A673 (cell line): Measurements from ENCODE around the gene HOXA6. TPM values are rescaled to one million over a fixed set of nuclear protein-coding genes. Genes with fewer than 3 reads are reported as not detected.

Experiments used
- BruUV-seq: library from RNA; stranded (reverse); fragments of 400-500 nt; replicated peaks from 2 replicates; lab custom pipeline; 2021; lab: Mats Ljungman, UMichigan
- CTCF ChIA-PET: fragments of 300-600 bp; sonication (Branson Sonifier 250); formaldehyde crosslinking; loops from one replicate; lab custom pipeline; 2022; ENCODE audit warnings: antibody characterized with exemption; lab: Charles Lee
- POLR2A ChIA-PET: fragments of 300-600 bp; sonication (Branson Sonifier 250); formaldehyde crosslinking; loops from one replicate; lab custom pipeline; 2022; ENCODE audit warnings: antibody characterized with exemption; ENCODE audit not compliant: low non-redundant PET; lab: Charles Lee
- DNase-seq: peaks from one replicate; pipeline ENCODE4 v3.0.0-alpha.2; 2015; ENCODE audit warnings: low spot score
- H3K27ac ChIP-seq: fragments of 200-600 bp; sonication (generic); 2 replicates; pipeline ENCODE4 v1.5.1; 2016; ENCODE audit warnings: mixed run types, low read depth, mild to moderate bottlenecking, mixed read lengths, antibody characterized with exemption, low read length; ENCODE audit not compliant: poor library complexity, severe bottlenecking
- H3K27me3 ChIP-seq: fragments of 200-600 bp; sonication (generic); replicated peaks from 2 replicates; pipeline ENCODE4 v1.6.1; 2017; ENCODE audit warnings: mixed run types, low read depth, mild to moderate bottlenecking, mixed read lengths, antibody characterized with exemption, low read length; ENCODE audit not compliant: insufficient read depth, poor library complexity
- H3K36me3 ChIP-seq: fragments of 200-600 bp; sonication (generic); 2 replicates; pipeline ENCODE4 v1.6.1; 2016; ENCODE audit warnings: mixed run types, mild to moderate bottlenecking, mixed read lengths, antibody characterized with exemption, low read length; ENCODE audit not compliant: insufficient read depth, poor library complexity, severe bottlenecking
- H3K4me1 ChIP-seq: fragments of 200-600 bp; sonication (generic); 2 replicates; pipeline ENCODE4 v1.6.1; 2017; ENCODE audit warnings: mixed run types, mild to moderate bottlenecking, mixed read lengths, antibody characterized with exemption, low read length; ENCODE audit not compliant: insufficient read depth, poor library complexity, severe bottlenecking
- H3K4me3 ChIP-seq: fragments of 200-600 bp; sonication (generic); 2 replicates; pipeline ENCODE4 v1.5.1; 2016; ENCODE audit warnings: low read depth, mixed run types, mild to moderate bottlenecking, mixed read lengths, low read length; ENCODE audit not compliant: poor library complexity, severe bottlenecking
- H3K9me3 ChIP-seq: fragments of 200-600 bp; sonication (generic); 2 replicates; pipeline ENCODE4 v1.6.1; 2016; ENCODE audit warnings: mixed run types, low read depth, mild to moderate bottlenecking, mixed read lengths, antibody characterized with exemption, low read length; ENCODE audit not compliant: poor library complexity, severe bottlenecking
- CTCF ChIP-seq: fragments of 300-800, 200-600 bp; sonication (generic); conservative IDR thresholded peaks from 2 replicates; pipeline ENCODE4 v1.5.1; 2017; ENCODE audit warnings: low read depth, mild to moderate bottlenecking, antibody characterized with exemption, low read length, moderate library complexity, mixed read lengths
- EZH2 ChIP-seq: fragments of 200-600 bp; sonication (generic); IDR thresholded peaks from 2 replicates; pipeline ENCODE4 v1.6.1; 2017; ENCODE audit warnings: borderline replicate concordance, low read depth, mild to moderate bottlenecking, mixed read lengths, antibody characterized with exemption, low read length; ENCODE audit not compliant: poor library complexity, severe bottlenecking
- intact Hi-C: fragments of 100-400 bp; cut with micrococcal nuclease; formaldehyde crosslinking; loops from one replicate; pipeline ENCODE4 v1.10.0; 2022; ENCODE audit not compliant: unreplicated experiment
- total RNA-seq: library from RNA; stranded (reverse); gene quantifications from 2 replicates; pipeline ENCODE4 v1.2.3, GENCODE V29; 2021

Gene HOXA6
- total RNA-seq, 1 experiment from 2014 or later, result not detected

GRCh38 chr7:27134392-27134791 lies 13.2 kb downstream of the HOXA6 start:
- no peak for TF ChIP-seq CTCF
- TF ChIP-seq EZH2, result no peak
- DNase-seq, result no peak
- Histone ChIP-seq H3K4me1 (peaks cover 3% of the 10 kb centered on the region), H3K36me3 (no peaks in the 10 kb centered on the region), H3K27me3 (peaks cover 100% of the 10 kb centered on the region), H3K4me3 (no peak overlapping the region), H3K27ac (no peak overlapping the region), H3K9me3 (no peaks in the 10 kb centered on the region)
- no TSS peak for BruUV-seq
- intact Hi-C loops, result no loop called here
- ChIA-PET POLR2A (no interaction called here), CTCF (no interaction called here)

GRCh38 chr7:27133409-27134231 lies 14.0 kb downstream of the HOXA6 start:
- Histone ChIP-seq H3K9me3 (no peaks in the 10 kb centered on the region), H3K4me3 (no peak overlapping the region), H3K27ac (no peak overlapping the region), H3K4me1 (no peaks in the 10 kb centered on the region), H3K36me3 (no peaks in the 10 kb centered on the region), H3K27me3 (peaks cover 100% of the 10 kb centered on the region)
- ChIA-PET CTCF (no interaction called here), POLR2A (no interaction called here)
- no peak for TF ChIP-seq EZH2
- TF ChIP-seq CTCF, result no peak
- no TSS peak for BruUV-seq
- intact Hi-C loops, result no loop called here
- DNase-seq, result no peak

GRCh38 chr7:27132978-27133377 lies 14.6 kb downstream of the HOXA6 start:
- Histone ChIP-seq H3K4me3 (no peak overlapping the region), H3K27me3 (peaks cover 100% of the 10 kb centered on the region), H3K36me3 (no peaks in the 10 kb centered on the region), H3K27ac (no peak overlapping the region), H3K4me1 (no peaks in the 10 kb centered on the region), H3K9me3 (no peaks in the 10 kb centered on the region)
- intact Hi-C loops, result no loop called here
- DNase-seq, result no peak
- BruUV-seq, result no TSS peak
- ChIA-PET CTCF (no interaction called here), POLR2A (no interaction called here)
- TF ChIP-seq CTCF (no peak), EZH2 (no peak)
